ENCODE measurements around the gene ADCY10. TPM values are rescaled to one million over a fixed set of nuclear protein-coding genes. Genes with fewer than 3 reads are reported as not detected.

Gene ADCY10
- total and polyA plus RNA-seq, 2 of the 8 experiments (the other 6 are each of a cell fraction or from before 2014, with no cell fraction given), result 0.02 TPM; not detected in 1

GRCh38 chr1:167803358-167804207 is 110.4 kb downstream of the ADCY10 start (continued):
- no peak for TF ChIP-seq SAP30 (IDR thresholded peaks at IDR 0.05; ENCODE audit: insufficient read depth, insufficient replicate concordance, low read length)
- no peak for TF ChIP-seq HDAC2 (IDR thresholded peaks at IDR 0.05; ENCODE audit: borderline replicate concordance in 1 of 2, low read depth in 2 of 2, low read length in 2 of 2)
- no peak for TF ChIP-seq E2F6 (IDR thresholded peaks at IDR 0.05)
- TF ChIP-seq RFX5 (IDR thresholded peaks at IDR 0.05; ENCODE audit: borderline replicate concordance, low read depth, low read length), result no peak; the same call in 1 of the 2 replicates
- TF ChIP-seq EGR1 (IDR thresholded peaks at IDR 0.05; ENCODE audit: borderline replicate concordance, low read depth, low read length), result peak; percentile 54
- 0 out of 2 replicates have a peak, but pooled peaks have one; percentile 3 for TF ChIP-seq TEAD4 (IDR thresholded peaks at IDR 0.05; ENCODE audit: low read depth, low read length)
- peak; percentile 32; the same call in 1 of the 2 replicates for TF ChIP-seq POLR2AphosphoS5 (IDR thresholded peaks at IDR 0.05; ENCODE audit: low read depth, low read length)
- TF ChIP-seq CEBPB (IDR thresholded peaks at IDR 0.05; ENCODE audit: low read depth, low read length), result no peak
- peak; percentile 47; the same call in 1 of the 2 replicates for TF ChIP-seq TBP (IDR thresholded peaks at IDR 0.05; ENCODE audit: low read depth, low read length)
- peak; percentile 77 for TF ChIP-seq MAX (IDR thresholded peaks at IDR 0.05)
- TF ChIP-seq CTBP2 (IDR thresholded peaks at IDR 0.05; ENCODE audit: borderline replicate concordance, insufficient read depth, insufficient read length, low read length), result no peak
- no peak for TF ChIP-seq GTF2F1 (IDR thresholded peaks at IDR 0.05; ENCODE audit: borderline replicate concordance, low read depth, low read length)
- TF ChIP-seq YY1 (IDR thresholded peaks at IDR 0.05; ENCODE audit: low read depth, low read length), result peak; percentile 72; the same call in 1 of the 2 replicates
- peak in 1 of 2 experiments; percentile 56; a peak in 1 of 4 replicates for TF ChIP-seq SIN3A (conservative IDR thresholded peaks at IDR 0.05 in 1 of 2, IDR thresholded peaks at IDR 0.05 in 1 of 2; ENCODE audit: low read depth in 1 of 2, low read length in 2 of 2)
- TF ChIP-seq EZH2 (IDR thresholded peaks at IDR 0.05; ENCODE audit: low read depth, low read length, severe bottlenecking), result no peak
- peak; percentile 55 for TF ChIP-seq CHD2 (IDR thresholded peaks at IDR 0.05; ENCODE audit: low read length)
- TF ChIP-seq USF2 (IDR thresholded peaks at IDR 0.05; ENCODE audit: low read length), result peak; percentile 65
- peak in 1 of 2 experiments; percentile 69; a peak in 1 of 3 replicates for TF ChIP-seq EP300 (IDR thresholded peaks at IDR 0.05; ENCODE audit: borderline replicate concordance in 1 of 2, low read depth in 2 of 2, low read length in 2 of 2)
- TF ChIP-seq POLR2A (IDR thresholded peaks at IDR 0.05; ENCODE audit: control extremely low read depth in 1 of 2, low read depth in 2 of 2, low read length in 2 of 2), result peak in 1 of 2 experiments; percentile 60; a peak in 1 of 3 replicates
- TF ChIP-seq POU5F1 (IDR thresholded peaks at IDR 0.05; ENCODE audit: low read depth, low read length), result no peak
- peak; percentile 96 for TF ChIP-seq MAFK (IDR thresholded peaks at IDR 0.05; ENCODE audit: low read depth, low read length)
